Sigmoid colon (tissue), 4 donors: ENCODE results near the gene ISYNA1.

ENCODE experiments used
- EP300 ChIP-seq, 4 donors: sonication (generic); formaldehyde crosslinking; IDR thresholded peaks; one replicate each; pipeline ENCODE4 v1.6.1; 2017; ENCODE audit warnings: antibody characterized with exemption in 4 of 4
- TF ChIP-seq, protein P1 (sequence below), 4 experiments: fragments of 450-650 bp in 3 of 4; fragments of 200-600 bp in 1 of 4; IDR thresholded peaks; one replicate each; pipeline ENCODE4 v1.5.1; 2016 to 2019; ENCODE audit warnings: antibody characterized with exemption in 4 of 4, mild to moderate bottlenecking in 3 of 4, moderate library complexity in 2 of 4

- TF ChIP-seq, protein P1, sequence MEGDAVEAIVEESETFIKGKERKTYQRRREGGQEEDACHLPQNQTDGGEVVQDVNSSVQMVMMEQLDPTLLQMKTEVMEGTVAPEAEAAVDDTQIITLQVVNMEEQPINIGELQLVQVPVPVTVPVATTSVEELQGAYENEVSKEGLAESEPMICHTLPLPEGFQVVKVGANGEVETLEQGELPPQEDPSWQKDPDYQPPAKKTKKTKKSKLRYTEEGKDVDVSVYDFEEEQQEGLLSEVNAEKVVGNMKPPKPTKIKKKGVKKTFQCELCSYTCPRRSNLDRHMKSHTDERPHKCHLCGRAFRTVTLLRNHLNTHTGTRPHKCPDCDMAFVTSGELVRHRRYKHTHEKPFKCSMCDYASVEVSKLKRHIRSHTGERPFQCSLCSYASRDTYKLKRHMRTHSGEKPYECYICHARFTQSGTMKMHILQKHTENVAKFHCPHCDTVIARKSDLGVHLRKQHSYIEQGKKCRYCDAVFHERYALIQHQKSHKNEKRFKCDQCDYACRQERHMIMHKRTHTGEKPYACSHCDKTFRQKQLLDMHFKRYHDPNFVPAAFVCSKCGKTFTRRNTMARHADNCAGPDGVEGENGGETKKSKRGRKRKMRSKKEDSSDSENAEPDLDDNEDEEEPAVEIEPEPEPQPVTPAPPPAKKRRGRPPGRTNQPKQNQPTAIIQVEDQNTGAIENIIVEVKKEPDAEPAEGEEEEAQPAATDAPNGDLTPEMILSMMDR (IDR thresholded peaks at IDR 0.05): no peak
- TF ChIP-seq EP300 (IDR thresholded peaks at IDR 0.05): no peak
Measured at GRCh38 chr19:18467978-18468377, 30.0 kb upstream of the ISYNA1 start.
